Measurements from ENCODE around the gene AOX1. TPM values are rescaled to one million over a fixed set of nuclear protein-coding genes. Genes with fewer than 3 reads are reported as not detected.

AOX1 gene
- total and polyA plus RNA-seq, 4 donors: 9.9 to 1,131 (median 486) TPM

DNA sequence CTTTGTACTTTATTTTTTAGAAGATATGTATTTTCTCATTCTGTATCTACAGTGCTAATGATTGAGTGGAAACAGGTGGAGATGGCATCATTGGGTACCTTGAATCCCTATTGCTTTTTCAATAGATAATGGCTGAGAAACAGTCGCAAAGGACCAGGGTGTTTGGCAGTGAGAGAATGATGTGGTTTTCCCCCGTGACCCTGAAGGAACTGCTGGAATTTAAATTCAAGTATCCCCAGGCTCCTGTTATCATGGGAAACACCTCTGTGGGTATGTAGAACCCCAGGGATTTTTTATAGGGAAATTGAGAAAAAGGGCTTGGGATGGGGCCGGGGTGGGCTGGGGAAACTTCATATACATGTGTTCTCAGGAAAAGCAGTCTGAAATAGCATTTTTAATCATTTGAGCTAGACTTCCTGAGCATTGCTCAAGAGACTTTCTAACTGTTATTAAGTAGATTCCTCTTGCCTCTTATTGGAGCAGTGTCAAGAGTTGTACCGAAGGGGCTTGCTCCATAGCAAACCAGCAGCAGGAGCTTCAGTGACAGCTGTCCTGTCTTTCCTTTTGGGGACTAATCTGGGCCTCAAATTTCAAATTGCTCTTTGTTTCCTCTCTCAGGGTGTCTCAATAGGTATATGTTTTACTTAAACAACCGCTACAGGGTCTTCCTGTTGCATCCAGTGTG lies 18.9 kb downstream of the AOX1 start:
- 85% methylated on average over 5 of the region's 5 CpGs for WGBS
- TF ChIP-seq SP1 (IDR thresholded peaks at IDR 0.05) (no peak), EGR1 (IDR thresholded peaks at IDR 0.05; ENCODE audit: low read depth in 2 of 2) (no peak), YY1 (IDR thresholded peaks at IDR 0.05) (no peak), NR2F2 (IDR thresholded peaks at IDR 0.05) (no peak), RAD21 (IDR thresholded peaks at IDR 0.05) (no peak), TAF1 (conservative IDR thresholded peaks at IDR 0.05) (no peak), RXRA (IDR thresholded peaks at IDR 0.05) (no peak), HNF4A (conservative IDR thresholded peaks at IDR 0.05) (no peak), FOXA2 (IDR thresholded peaks at IDR 0.05) (no peak), GABPA (IDR thresholded peaks at IDR 0.05 in 1 of 2, conservative IDR thresholded peaks at IDR 0.05 in 1 of 2) (no peak), FOXA1 (IDR thresholded peaks at IDR 0.05) (no peak), HNF4G (IDR thresholded peaks at IDR 0.05) (no peak), JUND (IDR thresholded peaks at IDR 0.05) (no peak)
- TF ChIP-seq, protein P1, sequence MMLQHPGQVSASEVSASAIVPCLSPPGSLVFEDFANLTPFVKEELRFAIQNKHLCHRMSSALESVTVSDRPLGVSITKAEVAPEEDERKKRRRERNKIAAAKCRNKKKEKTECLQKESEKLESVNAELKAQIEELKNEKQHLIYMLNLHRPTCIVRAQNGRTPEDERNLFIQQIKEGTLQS (IDR thresholded peaks at IDR 0.05): no peak
- TF ChIP-seq, protein P2, sequence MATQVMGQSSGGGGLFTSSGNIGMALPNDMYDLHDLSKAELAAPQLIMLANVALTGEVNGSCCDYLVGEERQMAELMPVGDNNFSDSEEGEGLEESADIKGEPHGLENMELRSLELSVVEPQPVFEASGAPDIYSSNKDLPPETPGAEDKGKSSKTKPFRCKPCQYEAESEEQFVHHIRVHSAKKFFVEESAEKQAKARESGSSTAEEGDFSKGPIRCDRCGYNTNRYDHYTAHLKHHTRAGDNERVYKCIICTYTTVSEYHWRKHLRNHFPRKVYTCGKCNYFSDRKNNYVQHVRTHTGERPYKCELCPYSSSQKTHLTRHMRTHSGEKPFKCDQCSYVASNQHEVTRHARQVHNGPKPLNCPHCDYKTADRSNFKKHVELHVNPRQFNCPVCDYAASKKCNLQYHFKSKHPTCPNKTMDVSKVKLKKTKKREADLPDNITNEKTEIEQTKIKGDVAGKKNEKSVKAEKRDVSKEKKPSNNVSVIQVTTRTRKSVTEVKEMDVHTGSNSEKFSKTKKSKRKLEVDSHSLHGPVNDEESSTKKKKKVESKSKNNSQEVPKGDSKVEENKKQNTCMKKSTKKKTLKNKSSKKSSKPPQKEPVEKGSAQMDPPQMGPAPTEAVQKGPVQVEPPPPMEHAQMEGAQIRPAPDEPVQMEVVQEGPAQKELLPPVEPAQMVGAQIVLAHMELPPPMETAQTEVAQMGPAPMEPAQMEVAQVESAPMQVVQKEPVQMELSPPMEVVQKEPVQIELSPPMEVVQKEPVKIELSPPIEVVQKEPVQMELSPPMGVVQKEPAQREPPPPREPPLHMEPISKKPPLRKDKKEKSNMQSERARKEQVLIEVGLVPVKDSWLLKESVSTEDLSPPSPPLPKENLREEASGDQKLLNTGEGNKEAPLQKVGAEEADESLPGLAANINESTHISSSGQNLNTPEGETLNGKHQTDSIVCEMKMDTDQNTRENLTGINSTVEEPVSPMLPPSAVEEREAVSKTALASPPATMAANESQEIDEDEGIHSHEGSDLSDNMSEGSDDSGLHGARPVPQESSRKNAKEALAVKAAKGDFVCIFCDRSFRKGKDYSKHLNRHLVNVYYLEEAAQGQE (IDR thresholded peaks at IDR 0.05): no peak
- TF ChIP-seq, protein P3, sequence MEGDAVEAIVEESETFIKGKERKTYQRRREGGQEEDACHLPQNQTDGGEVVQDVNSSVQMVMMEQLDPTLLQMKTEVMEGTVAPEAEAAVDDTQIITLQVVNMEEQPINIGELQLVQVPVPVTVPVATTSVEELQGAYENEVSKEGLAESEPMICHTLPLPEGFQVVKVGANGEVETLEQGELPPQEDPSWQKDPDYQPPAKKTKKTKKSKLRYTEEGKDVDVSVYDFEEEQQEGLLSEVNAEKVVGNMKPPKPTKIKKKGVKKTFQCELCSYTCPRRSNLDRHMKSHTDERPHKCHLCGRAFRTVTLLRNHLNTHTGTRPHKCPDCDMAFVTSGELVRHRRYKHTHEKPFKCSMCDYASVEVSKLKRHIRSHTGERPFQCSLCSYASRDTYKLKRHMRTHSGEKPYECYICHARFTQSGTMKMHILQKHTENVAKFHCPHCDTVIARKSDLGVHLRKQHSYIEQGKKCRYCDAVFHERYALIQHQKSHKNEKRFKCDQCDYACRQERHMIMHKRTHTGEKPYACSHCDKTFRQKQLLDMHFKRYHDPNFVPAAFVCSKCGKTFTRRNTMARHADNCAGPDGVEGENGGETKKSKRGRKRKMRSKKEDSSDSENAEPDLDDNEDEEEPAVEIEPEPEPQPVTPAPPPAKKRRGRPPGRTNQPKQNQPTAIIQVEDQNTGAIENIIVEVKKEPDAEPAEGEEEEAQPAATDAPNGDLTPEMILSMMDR (IDR thresholded peaks at IDR 0.05; ENCODE audit: low read depth, low read length, missing input control): no peak
- TF ChIP-seq, protein P4, sequence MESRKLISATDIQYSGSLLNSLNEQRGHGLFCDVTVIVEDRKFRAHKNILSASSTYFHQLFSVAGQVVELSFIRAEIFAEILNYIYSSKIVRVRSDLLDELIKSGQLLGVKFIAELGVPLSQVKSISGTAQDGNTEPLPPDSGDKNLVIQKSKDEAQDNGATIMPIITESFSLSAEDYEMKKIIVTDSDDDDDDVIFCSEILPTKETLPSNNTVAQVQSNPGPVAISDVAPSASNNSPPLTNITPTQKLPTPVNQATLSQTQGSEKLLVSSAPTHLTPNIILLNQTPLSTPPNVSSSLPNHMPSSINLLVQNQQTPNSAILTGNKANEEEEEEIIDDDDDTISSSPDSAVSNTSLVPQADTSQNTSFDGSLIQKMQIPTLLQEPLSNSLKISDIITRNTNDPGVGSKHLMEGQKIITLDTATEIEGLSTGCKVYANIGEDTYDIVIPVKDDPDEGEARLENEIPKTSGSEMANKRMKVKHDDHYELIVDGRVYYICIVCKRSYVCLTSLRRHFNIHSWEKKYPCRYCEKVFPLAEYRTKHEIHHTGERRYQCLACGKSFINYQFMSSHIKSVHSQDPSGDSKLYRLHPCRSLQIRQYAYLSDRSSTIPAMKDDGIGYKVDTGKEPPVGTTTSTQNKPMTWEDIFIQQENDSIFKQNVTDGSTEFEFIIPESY (IDR thresholded peaks at IDR 0.05): no peak
- TF ChIP-seq, protein P5, sequence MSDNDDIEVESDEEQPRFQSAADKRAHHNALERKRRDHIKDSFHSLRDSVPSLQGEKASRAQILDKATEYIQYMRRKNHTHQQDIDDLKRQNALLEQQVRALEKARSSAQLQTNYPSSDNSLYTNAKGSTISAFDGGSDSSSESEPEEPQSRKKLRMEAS (IDR thresholded peaks at IDR 0.05): no peak

More for the DNA sequence above, 18.9 kb downstream of the AOX1 start:
- Histone ChIP-seq H3K4me3 (ENCODE audit: low read depth in 1 of 3, low read length in 3 of 3) (no peak overlapping the region), H3K9me3 (ENCODE audit: control insufficient read depth in 4 of 4, low read length in 3 of 4) (no peaks in the 10 kb centered on the region), H3K27ac (ENCODE audit: low read depth in 1 of 2, low read length in 2 of 2) (no peak overlapping the region), H3K36me3 (ENCODE audit: control insufficient read depth in 4 of 4, insufficient read depth in 3 of 4, low read depth in 1 of 4, low read length in 3 of 4) (peaks cover 7 to 83% (median 63%) of the 10 kb centered on the region in 4 donors), H3K4me1 (ENCODE audit: control insufficient read depth in 4 of 4, insufficient read depth in 4 of 4, low read length in 3 of 4) (peaks cover 0 to 4% (median 0%) of the 10 kb centered on the region in 4 donors), H3K9ac (ENCODE audit: low read depth in 1 of 2, low read length in 2 of 2) (no peak overlapping the region), H3K27me3 (ENCODE audit: control insufficient read depth in 4 of 4, insufficient read depth in 4 of 4, low read length in 3 of 4) (no peaks in the 10 kb centered on the region)
- DNase-seq (ENCODE audit: low spot score): no peak

Data from liver (tissue), 9 donors.